PFSK-1 (cell line): Measurements from ENCODE around the gene SEH1L.

Source experiments
- FOXP2 ChIP-seq: optimal IDR thresholded peaks from 2 replicates; pipeline ENCODE3; 2011; ENCODE audit warnings: borderline replicate concordance, control low read depth, inconsistent platforms; ENCODE audit not compliant: insufficient read depth; ENCODE audit errors: extremely low read length, extremely low read depth
- POLR2AphosphoS5 ChIP-seq: IDR thresholded peaks from 2 replicates; pipeline ENCODE4 v1.6.1; 2012; ENCODE audit warnings: low read depth, mild to moderate bottlenecking, control low read depth, low read length, moderate library complexity
- REST ChIP-seq, 2 experiments: IDR thresholded peaks; 2 replicates each; pipeline versions ENCODE4 v1.6.1 to v1.8.0; 2011 to 2012; ENCODE audit warnings: low read depth in 2 of 2, low read length in 2 of 2, control low read depth in 1 of 2, inconsistent platforms in 1 of 2, mild to moderate bottlenecking in 1 of 2, moderate library complexity in 1 of 2; ENCODE audit not compliant: insufficient read depth in 1 of 2
- SIN3A ChIP-seq: IDR thresholded peaks from 2 replicates; pipeline ENCODE4 v1.6.1; 2012; ENCODE audit warnings: mild to moderate bottlenecking, low read length, moderate library complexity, borderline replicate concordance; ENCODE audit not compliant: insufficient read depth
- TAF1 ChIP-seq: IDR thresholded peaks from 2 replicates; pipeline ENCODE4 v1.6.1; 2012; ENCODE audit warnings: low read length, control low read depth, borderline replicate concordance; ENCODE audit not compliant: insufficient read depth

SEH1L gene

GRCh38 chr18:13022644-13023043 is 74.8 kb downstream of the SEH1L start:
- no peak for TF ChIP-seq FOXP2
- TF ChIP-seq SIN3A = no peak
- TF ChIP-seq REST (IDR thresholded peaks at IDR 0.05; ENCODE audit: insufficient read depth in 1 of 2, low read depth in 2 of 2, low read length in 2 of 2) = no peak
- no peak for TF ChIP-seq TAF1
- TF ChIP-seq POLR2AphosphoS5 = no peak

- TF ChIP-seq REST (IDR thresholded peaks at IDR 0.05; ENCODE audit: insufficient read depth in 1 of 2, low read depth in 2 of 2, low read length in 2 of 2) (no peak), TAF1 (no peak), FOXP2 (no peak), SIN3A (no peak), POLR2AphosphoS5 (no peak)
These were observed 77.4 kb downstream of the SEH1L start for GRCh38 chr18:13025233-13025632.

- TF ChIP-seq TAF1 (no peak), REST (IDR thresholded peaks at IDR 0.05; ENCODE audit: insufficient read depth in 1 of 2, low read depth in 2 of 2, low read length in 2 of 2) (no peak), POLR2AphosphoS5 (no peak), FOXP2 (no peak), SIN3A (no peak)
These were observed 78.9 kb downstream of the SEH1L start for GRCh38 chr18:13026583-13027270.

- TF ChIP-seq REST (IDR thresholded peaks at IDR 0.05; ENCODE audit: insufficient read depth in 1 of 2, low read depth in 2 of 2, low read length in 2 of 2) = no peak
- TF ChIP-seq TAF1 = no peak
- no peak for TF ChIP-seq POLR2AphosphoS5
These were observed 81.1 kb downstream of the SEH1L start for GRCh38 chr18:13028869-13029268.

GRCh38 chr18:13032173-13032572 is 84.4 kb downstream of the SEH1L start:
- TF ChIP-seq TAF1 (no peak), POLR2AphosphoS5 (no peak), FOXP2 (no peak), REST (IDR thresholded peaks at IDR 0.05; ENCODE audit: insufficient read depth in 1 of 2, low read depth in 2 of 2, low read length in 2 of 2) (no peak), SIN3A (no peak)
